ENCODE results near the gene MTSS2.
"Not testable (repeated sequence)": the region's sequence is repeated elsewhere in the genome, so short reads cannot be mapped to it uniquely, and the experiment has no call there.

MTSS2 gene

DNA sequence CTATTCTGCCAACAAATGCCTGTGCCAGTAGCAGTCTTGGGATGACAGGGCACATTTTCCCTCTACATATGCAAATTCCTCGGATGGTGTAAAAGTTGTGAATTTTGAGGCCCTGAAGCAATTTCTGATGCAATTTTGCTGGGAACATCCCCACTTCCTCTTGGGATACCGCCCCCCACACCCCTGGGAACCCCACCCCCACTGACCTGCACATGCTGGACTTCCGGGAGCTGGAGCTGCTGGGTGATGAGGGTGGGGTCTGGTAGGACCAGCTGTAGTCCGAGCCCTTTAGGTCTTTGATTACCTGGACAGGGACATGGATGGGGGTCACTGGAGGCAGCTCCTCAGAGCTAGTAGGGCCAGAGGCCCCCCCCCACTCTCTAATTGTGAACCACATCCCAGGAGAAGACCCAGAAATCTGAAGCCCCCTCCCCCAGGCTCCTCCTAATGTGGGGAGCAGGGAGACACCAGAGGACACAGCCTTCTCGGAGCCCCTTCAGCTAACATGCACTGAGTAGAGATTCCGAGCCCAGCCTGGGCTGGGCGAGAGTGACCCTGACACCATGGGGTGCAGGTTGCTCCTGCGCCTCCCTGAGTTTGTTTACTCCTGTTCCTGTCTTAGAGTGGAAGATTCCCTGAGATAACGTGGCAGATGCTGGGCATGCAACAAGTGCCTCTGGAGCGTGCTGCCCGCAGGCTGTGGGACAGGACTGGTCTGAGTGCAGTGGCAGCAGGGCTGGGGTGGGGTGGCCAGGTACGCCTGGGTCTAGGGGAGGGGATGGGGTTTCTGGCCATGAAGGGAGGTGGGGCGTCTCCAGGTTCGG is 9.0 kb downstream of the MTSS2 start:
- no peak for DNase-seq (ENCODE audit: extremely low read depth in 1 of 2, low read depth in 1 of 2)

DNA sequence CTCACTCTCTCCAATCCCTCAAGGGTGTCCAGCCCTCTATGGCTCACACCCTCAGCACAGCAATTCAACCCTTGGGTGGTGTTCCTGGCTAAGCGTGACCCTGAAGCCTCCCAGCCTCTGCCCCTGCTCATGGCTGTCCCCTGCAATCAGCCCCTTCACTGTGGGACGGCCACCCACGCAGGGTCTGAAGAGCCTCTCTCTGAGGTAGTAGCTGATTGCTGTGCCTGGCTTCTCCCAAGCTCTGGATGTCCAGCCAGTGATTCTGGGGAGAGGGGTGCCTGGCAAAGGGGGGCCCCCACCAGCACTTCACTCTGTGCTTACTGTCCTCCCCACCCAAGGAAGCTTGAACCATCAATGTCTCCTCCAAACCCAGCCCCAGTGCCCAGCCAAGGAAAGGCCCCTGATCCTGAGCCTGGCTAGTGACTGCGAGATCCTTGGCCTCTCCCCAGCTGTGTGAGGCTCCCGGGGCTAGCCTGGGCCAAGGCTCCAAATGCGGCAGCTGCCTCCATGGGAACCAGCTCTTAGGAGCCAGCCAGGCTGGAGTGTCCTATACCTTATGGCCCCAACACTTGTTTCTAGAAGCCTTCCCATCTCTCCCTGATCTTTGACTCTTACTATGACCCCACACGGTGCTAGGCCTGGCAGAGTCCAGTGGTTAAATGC is 9.9 kb downstream of the MTSS2 start:
- DNase-seq (ENCODE audit: extremely low read depth in 1 of 2, low read depth in 1 of 2) = no peak

DNA sequence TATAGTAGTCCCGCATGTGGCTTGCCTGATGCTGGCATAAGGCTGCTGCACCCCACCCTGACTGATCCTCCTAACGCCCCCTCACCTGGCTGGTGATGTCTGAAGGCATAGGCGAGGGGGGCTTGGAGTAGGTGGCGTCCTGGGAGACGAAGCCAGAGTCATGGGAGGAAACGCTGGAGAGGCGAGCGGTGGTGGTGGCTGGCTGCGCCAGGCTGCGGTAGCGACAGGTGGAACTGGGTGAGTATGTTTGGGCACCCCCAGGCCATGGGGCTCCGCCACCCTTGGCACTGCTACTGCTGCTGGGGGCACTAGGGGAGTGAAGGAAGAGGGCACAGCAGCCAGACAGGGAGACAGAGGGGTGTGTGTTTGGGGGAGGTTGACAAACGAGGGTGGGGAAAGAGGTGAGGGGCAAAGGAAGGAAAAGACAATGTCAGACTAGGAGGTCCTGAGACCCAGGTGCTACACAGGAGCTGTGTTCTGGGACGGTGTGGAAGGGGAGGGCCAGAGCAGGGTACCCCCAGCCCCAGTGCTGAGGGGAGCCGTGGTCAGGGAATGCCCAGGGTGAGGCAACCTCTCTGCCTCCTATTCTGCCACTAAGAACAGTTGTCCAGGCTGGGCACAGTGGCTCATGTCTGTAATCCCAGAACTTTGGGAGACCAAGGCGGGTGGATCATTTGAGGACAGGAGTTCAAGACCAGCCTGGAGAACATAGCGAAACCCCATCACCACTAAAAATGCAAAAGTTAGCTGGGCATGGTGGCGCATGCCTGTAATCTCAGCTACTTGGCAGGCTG is 11.4 kb downstream of the MTSS2 start:
- no peak for DNase-seq (ENCODE audit: extremely low read depth in 1 of 2, low read depth in 1 of 2)

DNA sequence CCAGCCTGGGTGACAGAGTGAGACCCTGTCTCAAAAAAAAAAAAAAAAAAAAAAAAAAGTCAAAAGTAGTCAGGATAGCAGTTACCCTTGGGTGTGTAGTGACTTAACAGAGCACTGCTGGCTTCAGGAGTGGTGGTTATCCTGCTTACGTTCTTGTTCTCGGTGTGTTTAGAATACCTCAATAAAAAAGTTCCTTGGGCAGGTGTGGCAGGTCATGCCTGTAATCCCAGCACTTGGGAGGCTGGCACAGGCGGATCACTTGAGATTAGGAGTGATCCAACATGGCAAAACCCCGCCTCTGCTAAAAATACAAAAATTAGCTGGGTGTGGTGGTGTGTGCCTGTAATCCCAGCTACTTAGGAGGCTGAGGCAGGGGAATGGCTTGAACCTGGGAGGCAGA is 14.9 kb downstream of the MTSS2 start:
- DNase-seq (ENCODE audit: extremely low read depth in 1 of 2, low read depth in 1 of 2) = not testable (repeated sequence)

DNA sequence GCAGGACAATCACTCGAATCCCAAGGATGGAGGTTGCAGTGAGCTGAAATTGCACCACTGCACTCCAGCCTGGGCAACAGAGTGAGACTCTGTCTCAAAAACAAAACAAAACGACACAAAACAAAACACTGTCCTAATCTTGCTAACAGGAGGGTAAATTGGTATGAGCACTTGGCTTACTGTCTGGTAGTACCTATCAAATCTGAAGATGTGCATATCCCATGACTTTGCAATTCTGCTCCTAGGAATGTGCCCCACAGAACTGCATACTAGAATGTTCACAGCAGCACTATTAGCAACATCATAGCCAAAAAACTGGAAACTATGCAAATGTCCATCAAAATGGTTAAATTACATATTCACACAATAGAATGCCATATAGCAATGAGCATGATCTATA is 15.7 kb downstream of the MTSS2 start:
- no peak for DNase-seq (ENCODE audit: extremely low read depth in 1 of 2, low read depth in 1 of 2)

- no peak for DNase-seq (ENCODE audit: extremely low read depth in 1 of 2, low read depth in 1 of 2)
These were observed 19.8 kb downstream of the MTSS2 start for GRCh38 chr16:70665806-70666735.

- DNase-seq (ENCODE audit: extremely low read depth in 1 of 2, low read depth in 1 of 2) = no peak
These were observed 20.6 kb downstream of the MTSS2 start for GRCh38 chr16:70665113-70665694.

DNA sequence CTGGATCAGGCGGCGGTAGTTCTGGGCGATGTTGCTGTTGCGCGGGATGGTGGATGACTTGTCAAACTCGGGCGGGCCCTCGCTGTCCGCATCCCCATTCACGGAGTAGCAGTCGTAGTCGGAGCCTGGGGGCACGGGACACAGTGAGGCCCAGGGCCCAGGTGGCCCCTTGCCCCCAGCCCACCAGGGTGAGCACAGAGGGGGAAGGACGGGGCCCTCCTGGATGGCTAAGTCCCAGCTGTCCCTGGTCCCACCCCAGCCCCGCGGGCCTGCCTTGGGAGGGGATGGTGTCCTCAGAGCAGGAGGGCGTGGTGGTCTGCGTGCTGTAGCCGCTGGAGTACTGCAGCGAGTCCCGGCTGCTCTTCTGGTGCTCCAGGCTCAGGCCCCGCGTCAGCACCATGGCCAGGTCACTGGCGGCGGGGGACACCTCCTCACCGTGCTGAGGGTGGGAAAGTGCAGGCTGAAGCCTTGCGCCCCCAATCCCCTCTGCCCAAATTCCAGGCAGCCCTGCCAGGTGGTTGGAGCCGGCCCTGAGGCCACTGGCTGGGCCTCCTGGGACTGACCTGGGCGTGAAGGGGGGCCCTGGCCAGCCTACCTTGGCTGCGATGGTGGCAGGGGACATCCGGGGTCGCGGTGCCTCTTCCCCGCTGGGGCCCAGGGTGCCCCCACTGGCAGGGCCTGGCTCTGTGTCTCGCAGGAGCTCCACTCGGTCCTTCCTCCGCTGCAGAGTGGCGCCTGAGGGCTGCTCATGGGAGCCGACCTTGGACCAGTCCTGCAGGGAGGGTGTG is 21.3 kb downstream of the MTSS2 start:
- no peak for DNase-seq (ENCODE audit: extremely low read depth in 1 of 2, low read depth in 1 of 2)

GRCh38 chr16:70663524-70664324 is 22.1 kb downstream of the MTSS2 start:
- DNase-seq (ENCODE audit: extremely low read depth in 1 of 2, low read depth in 1 of 2) = no peak

- no peak for DNase-seq (ENCODE audit: extremely low read depth in 1 of 2, low read depth in 1 of 2)
These were observed 22.8 kb downstream of the MTSS2 start for GRCh38 chr16:70662991-70663523.

GRCh38 chr16:70661918-70662641 is 23.8 kb downstream of the MTSS2 start:
- no peak for DNase-seq (ENCODE audit: extremely low read depth in 1 of 2, low read depth in 1 of 2)

- no peak for DNase-seq (ENCODE audit: extremely low read depth in 1 of 2, low read depth in 1 of 2)
These were observed 24.3 kb downstream of the MTSS2 start for GRCh38 chr16:70661534-70661917.

- no peak for DNase-seq (ENCODE audit: extremely low read depth in 1 of 2, low read depth in 1 of 2)
These were observed 25.0 kb downstream of the MTSS2 start for GRCh38 chr16:70660672-70661350.

DNA sequence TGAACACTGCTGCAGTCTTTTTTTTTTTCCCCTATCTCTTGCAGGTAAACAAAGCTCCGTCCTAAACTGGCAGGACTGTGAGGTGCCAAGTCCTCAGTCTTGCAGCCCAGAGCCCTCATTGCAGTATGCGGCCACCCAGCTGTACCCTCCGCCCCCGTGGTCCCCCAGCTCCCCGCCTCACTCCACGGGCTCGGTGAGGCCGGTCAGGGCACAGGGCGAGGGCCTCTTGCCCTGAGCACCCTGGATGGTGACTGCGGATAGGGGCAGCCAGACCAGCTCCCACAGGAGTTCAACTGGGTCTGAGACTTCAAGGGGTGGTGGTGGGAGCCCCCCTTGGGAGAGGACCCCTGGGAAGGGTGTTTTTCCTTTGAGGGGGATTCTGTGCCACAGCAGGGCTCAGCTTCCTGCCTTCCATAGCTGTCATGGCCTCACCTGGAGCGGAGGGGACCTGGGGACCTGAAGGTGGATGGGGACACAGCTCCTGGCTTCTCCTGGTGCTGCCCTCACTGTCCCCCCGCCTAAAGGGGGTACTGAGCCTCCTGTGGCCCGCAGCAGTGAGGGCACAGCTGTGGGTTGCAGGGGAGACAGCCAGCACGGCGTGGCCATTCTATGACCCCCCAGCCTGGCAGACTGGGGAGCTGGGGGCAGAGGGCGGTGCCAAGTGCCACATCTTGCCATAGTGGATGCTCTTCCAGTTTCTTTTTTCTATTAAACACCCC is 25.7 kb downstream of the MTSS2 start:
- no peak for DNase-seq (ENCODE audit: extremely low read depth in 1 of 2, low read depth in 1 of 2)

DNA sequence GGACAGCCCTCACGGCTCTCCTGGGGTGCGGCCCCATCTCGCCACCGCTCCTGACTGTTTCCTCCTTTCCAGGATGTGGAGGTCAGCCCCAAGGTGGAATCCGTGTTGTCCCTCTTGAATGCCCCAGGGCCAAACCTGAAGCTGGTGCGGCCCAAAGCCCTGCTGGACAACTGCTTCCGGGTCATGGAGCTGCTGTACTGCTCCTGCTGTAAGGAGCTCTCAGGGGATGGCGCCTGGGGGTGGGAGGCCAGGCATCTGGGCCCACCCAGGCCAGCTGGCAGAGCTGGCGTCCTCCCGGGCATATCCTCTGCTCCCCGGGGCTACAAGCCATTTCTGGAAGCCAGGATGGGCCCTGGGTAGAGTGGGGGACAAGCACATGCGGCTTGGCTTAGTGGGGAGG is 26.3 kb downstream of the MTSS2 start:
- DNase-seq (ENCODE audit: extremely low read depth in 1 of 2, low read depth in 1 of 2) = no peak

GRCh38 chr16:70658921-70659320 is 26.9 kb downstream of the MTSS2 start:
- DNase-seq (ENCODE audit: extremely low read depth in 1 of 2, low read depth in 1 of 2) = no peak

DNA sequence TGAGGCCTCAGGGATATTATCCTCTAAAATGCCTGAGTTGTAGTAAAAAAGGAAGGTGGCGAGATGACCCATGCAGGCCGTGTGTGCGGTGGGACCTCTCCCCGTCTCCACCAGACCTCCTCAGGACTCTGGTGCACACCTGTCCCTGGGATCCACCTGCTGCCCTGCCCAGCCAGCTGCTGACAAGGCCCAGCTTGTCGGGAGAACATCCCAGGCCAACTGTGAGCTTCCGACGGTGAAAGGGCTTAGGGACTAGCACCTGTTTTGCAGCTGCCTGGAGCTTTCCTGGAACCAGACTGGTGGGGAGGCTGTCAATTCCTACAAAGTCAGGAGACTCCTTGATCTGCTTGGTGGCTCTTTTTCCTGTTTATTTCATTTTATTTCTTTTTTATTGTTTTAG is 27.9 kb downstream of the MTSS2 start:
- DNase-seq (ENCODE audit: extremely low read depth in 1 of 2, low read depth in 1 of 2) = no peak

Data from activated CD8-positive, alpha-beta memory T cell treated with anti-CD3 and anti-CD28 coated beads for 1 hour (primary cell).